ENCODE measurements around the gene KLC3. TPM values are rescaled to one million over a fixed set of nuclear protein-coding genes. Genes with fewer than 3 reads are reported as not detected.

KLC3 gene
- total RNA-seq, 1 donor from 2014 or later, result 0.13 TPM

- DNase-seq (ENCODE audit: low read depth in 2 of 2), result peak; percentile 98 to 99
Observed at GRCh38 chr19:45370410-45371204, 30.1 kb downstream of the KLC3 start, which contains the start of gene ERCC2. ERCC2 (minus strand) TSS chr19:45370573; CDS start chr19:45370540, 33 bp downstream.

DNA sequence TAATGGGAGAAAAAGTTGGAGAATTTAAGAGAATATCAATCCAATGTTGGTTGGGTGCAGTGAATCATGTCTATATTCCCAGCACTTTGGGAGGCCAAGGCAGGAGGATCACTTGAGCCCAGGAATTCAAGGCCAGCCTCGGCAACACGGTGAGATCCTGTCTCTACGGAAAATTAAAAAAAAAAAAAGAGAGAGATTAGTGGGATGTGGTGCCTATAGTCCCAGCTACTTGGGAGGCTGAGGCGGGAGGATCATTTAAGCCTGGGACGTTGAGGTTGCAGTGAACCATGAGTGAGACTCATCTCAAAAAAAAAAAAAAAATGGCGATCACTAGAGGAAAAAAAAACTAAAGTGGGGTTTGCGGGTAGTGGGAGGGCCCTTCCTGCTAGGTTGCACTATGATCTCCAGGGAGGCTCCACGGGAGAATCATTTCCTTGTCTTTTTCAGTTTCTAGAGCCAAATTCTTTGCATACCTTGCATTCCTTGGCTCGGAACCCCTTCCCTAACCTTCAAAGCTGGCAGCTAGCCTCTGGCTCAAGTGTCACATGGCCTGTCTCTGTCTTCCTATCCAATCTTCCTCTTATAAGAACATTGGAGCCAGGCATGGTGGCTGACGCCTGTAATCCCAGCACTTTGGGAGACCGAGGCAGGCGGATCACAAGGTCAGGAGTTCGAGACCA, 35.6 kb downstream of the KLC3 start:
- DNase-seq (ENCODE audit: low read depth in 2 of 2), result peak; percentile 68 to 80

DNA sequence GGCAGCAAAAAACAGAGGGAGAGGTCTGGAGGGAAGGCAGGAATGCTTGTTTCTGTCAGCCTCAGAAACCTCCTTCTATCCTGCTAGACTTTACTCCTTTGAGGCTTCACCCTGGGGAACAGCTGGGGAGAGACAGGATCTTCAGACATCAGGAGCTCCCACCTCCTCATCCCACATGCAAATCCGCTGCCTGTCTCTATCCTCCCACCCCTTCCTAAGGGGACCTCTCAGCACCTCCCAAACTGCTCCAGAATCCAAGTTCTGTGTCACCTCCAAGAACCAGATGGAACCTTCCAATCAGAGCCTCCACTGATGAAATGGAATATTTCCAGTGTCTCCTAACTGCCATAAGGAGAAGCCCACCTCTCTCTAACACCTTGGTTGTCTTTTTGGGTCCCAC, 39.6 kb downstream of the KLC3 start:
- DNase-seq (ENCODE audit: low read depth in 2 of 2), result no peak

- DNase-seq (ENCODE audit: low read depth in 2 of 2), result no peak
Observed at GRCh38 chr19:45382426-45382825, 41.9 kb downstream of the KLC3 start.

DNA sequence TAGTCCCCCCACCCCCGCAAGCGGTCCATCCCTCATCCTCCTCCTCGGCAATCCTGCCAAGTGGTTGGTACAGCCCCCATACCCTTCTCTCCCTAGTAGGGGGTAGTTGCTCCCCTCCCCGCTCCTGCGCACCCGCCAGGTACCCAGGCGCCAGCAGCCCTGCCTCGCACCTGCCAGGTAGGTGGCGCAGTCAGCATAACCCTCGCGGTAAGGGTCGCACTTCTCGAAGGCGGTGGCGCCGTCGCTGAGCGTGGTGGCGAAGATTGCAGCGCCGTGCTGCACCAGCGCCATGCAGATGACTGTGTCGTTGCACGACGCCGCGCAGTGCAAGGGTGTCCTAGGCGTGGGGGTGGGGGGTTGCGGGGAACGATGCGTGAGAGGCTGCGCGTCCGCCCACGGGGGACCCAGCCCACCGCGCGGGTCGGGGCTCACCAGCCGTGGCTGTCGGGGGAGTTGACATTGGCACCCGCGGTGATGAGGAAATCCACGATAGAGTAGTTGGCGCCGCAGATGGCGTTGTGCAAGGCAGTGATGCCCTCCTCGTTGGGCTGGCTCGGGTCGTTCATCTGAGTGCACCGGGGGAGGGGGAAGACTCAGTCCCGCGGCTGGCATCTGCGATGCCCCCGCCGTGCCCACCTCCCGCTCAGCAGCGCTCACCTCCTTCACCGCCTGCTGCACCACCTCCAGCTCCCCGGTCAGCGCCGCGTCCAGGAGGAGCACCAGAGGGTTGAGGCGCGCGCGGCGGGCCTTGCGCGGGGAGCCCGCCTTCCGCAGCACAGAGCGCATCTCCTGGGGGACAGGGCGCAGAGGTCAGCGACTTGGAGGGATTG, 45.1 kb downstream of the KLC3 start:
- DNase-seq (ENCODE audit: low read depth in 2 of 2), result no peak

DNA sequence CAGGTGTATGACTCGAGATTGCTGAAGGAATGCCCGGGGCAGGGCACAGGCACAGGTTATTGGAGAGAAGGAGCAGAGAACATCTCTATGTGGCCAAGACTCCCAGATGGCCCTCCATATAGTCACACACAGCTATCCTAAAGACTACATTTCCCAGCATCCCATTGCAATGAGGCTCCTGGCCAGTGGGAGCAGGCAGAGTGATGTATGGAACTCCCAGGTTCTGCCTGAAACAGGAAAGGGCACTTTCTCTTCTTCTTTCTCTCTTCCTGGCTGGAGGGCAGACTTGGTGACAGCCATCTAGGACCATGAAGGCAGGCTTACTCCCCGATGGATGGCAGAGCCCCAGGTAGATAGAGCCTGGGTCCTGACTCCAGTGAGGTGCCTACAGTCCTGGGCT, 50.8 kb downstream of the KLC3 start:
- no peak for DNase-seq (ENCODE audit: low read depth in 2 of 2)

DNA sequence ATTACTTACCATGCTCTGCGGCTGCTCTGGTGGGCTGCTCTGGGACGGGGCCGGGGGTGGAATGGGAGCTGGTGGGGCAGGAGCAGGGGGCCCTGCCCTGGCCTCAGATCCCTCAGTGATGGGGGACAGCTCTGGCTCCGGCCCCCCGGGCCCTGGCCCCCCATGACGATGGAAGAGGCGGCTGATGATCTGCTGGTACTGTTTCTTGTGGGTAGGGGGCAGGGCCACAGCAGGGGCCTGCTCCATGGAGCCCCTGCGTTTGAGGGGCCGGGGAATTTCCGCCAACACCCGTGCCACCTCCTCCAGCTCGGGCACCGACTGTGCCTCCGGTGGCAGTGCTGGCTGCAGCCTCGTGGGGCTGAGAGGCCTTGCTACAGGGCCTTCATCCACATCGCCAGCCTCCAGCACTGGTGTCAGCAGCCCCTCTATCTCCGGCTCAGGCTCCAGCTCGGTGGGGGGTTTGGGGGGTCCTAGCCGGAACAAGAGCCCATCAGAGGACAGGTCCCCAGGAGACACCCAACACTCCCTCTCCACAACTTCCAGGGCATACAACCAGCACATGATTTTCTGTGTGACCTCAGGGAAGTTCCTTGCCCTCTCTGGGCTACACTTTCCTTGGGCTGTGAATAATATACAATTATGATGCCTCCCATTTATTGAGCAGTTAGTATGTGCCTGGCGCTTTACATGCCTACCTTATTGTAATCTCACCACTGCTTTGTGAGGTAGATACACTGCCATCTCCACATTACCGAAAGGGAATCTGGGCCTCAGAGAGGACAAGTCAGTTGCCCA, 51.5 kb downstream of the KLC3 start:
- no peak for DNase-seq (ENCODE audit: low read depth in 2 of 2)

DNA sequence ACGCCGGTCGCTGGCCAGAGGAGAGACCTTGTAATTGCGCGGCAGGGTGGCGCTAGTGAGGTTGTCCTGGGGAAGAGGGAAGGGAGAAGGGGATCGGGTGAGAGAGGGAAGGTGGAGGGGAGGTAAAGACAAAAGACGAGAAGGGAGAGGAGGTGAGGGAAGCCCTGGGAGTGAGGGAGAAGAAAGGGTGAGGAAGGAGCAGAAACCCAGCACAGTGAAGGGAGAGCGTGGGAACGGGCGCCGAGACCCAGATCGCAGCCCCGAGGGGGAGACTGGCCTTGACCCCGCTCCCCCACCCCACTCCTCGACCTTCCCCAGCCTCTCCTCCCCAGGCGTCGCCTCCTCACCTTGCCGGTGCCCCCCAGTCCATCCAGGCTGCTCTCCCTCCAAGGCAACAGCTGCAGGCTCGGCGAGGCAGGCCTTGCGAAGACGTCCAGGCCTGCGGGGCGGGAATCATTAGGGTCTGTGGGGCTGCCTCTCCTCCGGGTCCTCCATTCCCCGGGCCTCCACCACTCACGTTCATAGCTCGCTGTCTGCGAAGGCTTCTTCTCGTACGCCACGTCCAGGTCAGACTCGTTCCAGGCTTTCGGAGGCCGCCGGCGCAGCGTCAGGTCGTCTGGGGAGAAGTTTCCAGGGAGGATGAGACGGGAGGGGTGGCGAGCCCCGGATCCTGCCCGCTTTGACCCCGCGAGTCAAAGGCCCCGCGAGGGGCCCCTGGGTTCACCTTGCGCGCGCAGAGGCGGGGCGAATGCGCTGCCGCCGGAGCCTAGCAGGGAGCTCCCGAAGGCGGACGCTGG, 55.5 kb downstream of the KLC3 start:
- DNase-seq (ENCODE audit: low read depth in 2 of 2), result no peak

- no peak for DNase-seq (ENCODE audit: low read depth in 2 of 2)
Observed at GRCh38 chr19:45400192-45400591, 59.6 kb downstream of the KLC3 start.

Other genes with a start within 250 kb of the KLC3 start
- gene PPP1R37, start 247.6 kb upstream of the KLC3 start, total RNA-seq, result 18.2 and 26.4 TPM in 2 replicates
- gene NKPD1, start 179.8 kb upstream of the KLC3 start, total RNA-seq, result 0.13 TPM in 2 replicates
- gene TRAPPC6A, start 162.5 kb upstream of the KLC3 start, total RNA-seq, result 19.0 and 34.4 TPM in 2 replicates
- gene BLOC1S3, start 162.0 kb upstream of the KLC3 start, total RNA-seq, result 2.6 and 4.0 TPM in 2 replicates
- gene EXOC3L2, start 95.3 kb upstream of the KLC3 start, total RNA-seq, result 0.63 and 1.0 TPM in 2 replicates
- 7.4 and 19.8 TPM in 2 replicates for gene MARK4, start 89.5 kb upstream of the KLC3 start, total RNA-seq
- gene CKM, start 17.9 kb upstream of the KLC3 start, total RNA-seq, result 0.13 TPM in 1 of 2 replicates, not detected in the other
- 14.5 and 19.7 TPM in 2 replicates for gene ERCC2, start 29.8 kb downstream of the KLC3 start, total RNA-seq
- 10.0 and 20.7 TPM in 2 replicates for gene PPP1R13L, start 64.3 kb downstream of the KLC3 start, total RNA-seq
- 7.0 and 7.4 TPM in 2 replicates for gene POLR1G, start 65.9 kb downstream of the KLC3 start, total RNA-seq
- 46.1 and 57.3 TPM in 2 replicates for gene ERCC1, start 83.2 kb downstream of the KLC3 start, total RNA-seq
- gene FOSB, start 127.2 kb downstream of the KLC3 start, total RNA-seq, result 1.3 and 3.9 TPM in 2 replicates
- 5.9 and 8.1 TPM in 2 replicates for gene RTN2, start 156.3 kb downstream of the KLC3 start, total RNA-seq
- 0.25 and 1.0 TPM in 2 replicates for gene PPM1N, start 157.7 kb downstream of the KLC3 start, total RNA-seq
- gene VASP, start 166.7 kb downstream of the KLC3 start, total RNA-seq, result 51.1 and 71.5 TPM in 2 replicates
- gene OPA3, start 244.1 kb downstream of the KLC3 start, total RNA-seq, result 4.1 and 5.6 TPM in 2 replicates

Measured in dermis microvascular lymphatic vessel endothelial cell (primary cell).